Measurements from ENCODE around the gene WBP2NL. TPM values are rescaled to one million over a fixed set of nuclear protein-coding genes. Genes with fewer than 3 reads are reported as not detected.

The WBP2NL gene
- total RNA-seq, 3 donors from 2014 or later (not counting 1 experiment from before 2014, with no cell fraction given): 1.7 to 3.6 (median 3.0) TPM

- no peaks in the 10 kb centered on the region for H3K36me3 ChIP-seq (ENCODE audit: control insufficient read depth, insufficient read depth, low read length)
Observed at GRCh38 chr22:41969110-41969646, 29.4 kb upstream of the WBP2NL start, which contains the start of gene SEPTIN3. TSS of gene SEPTIN3 (plus strand) at chr22:41969443. CDS start at chr22:41971493, 2,050 bp downstream.

GRCh38 chr22:41970601-41971000, 28.0 kb upstream of the WBP2NL start:
- Mint-ChIP-seq H3K4me1 (peaks cover 0 to 6% of the 10 kb centered on the region in 2 donors), H3K4me3 (no peak overlapping the region), H3K36me3 (no peaks in the 10 kb centered on the region), H3K9me3 (no peaks in the 10 kb centered on the region), H3K27ac (peak overlapping the region in 1 of 2 donors; percentile 29), H3K27me3 (ENCODE audit: low read depth in 2 of 2) (peaks cover 9 to 12% of the 10 kb centered on the region in 2 donors)
- no peak overlapping the region for H3K4me3 ChIP-seq (ENCODE audit: low read length)
- H3K36me3 ChIP-seq (ENCODE audit: control insufficient read depth, insufficient read depth, low read length): no peaks in the 10 kb centered on the region
- TF ChIP-seq CTCF (IDR thresholded peaks at IDR 0.05): no peak
- ATAC-seq (no peak), DNase-seq (no peak)
- H3K27ac ChIP-seq (ENCODE audit: low read length): no peak overlapping the region
- H3K4me1 ChIP-seq (ENCODE audit: control insufficient read depth, insufficient read depth, low read length): no peaks in the 10 kb centered on the region
- intact Hi-C loops (cut with micrococcal nuclease): no loop called here
- peaks cover under 1% of the 10 kb centered on the region for H3K27me3 ChIP-seq (ENCODE audit: control insufficient read depth, insufficient read depth, low read length)
- 84% methylated on average over 2 of the region's 2 CpGs for WGBS (ENCODE audit: insufficient coverage)
- H3K9me3 ChIP-seq (ENCODE audit: control insufficient read depth, insufficient read depth, low read length): no peaks in the 10 kb centered on the region

More at GRCh38 chr22:41969110-41969646, 29.4 kb upstream of the WBP2NL start, which contains the start of gene SEPTIN3:
- peaks cover 0 to 6% of the 10 kb centered on the region in 2 donors for H3K4me1 Mint-ChIP-seq
- no peak within 1 kb of the TSS for H3K4me3 Mint-ChIP-seq
- intact Hi-C loops (cut with micrococcal nuclease): no loop called here
- 95% methylated on average over 8 of the region's 8 CpGs for WGBS (ENCODE audit: insufficient coverage)
- H3K27ac Mint-ChIP-seq: no peak within 1 kb of the TSS
- ATAC-seq (no peak), DNase-seq (no peak)
- Histone ChIP-seq H3K27ac (ENCODE audit: low read length) (no peak within 1 kb of the TSS), H3K4me1 (ENCODE audit: control insufficient read depth, insufficient read depth, low read length) (no peaks in the 10 kb centered on the region), H3K4me3 (ENCODE audit: low read length) (no peak within 1 kb of the TSS), H3K9me3 (ENCODE audit: control insufficient read depth, insufficient read depth, low read length) (no peaks in the 10 kb centered on the region), H3K27me3 (ENCODE audit: control insufficient read depth, insufficient read depth, low read length) (no peaks in the 10 kb centered on the region)
- H3K9me3 Mint-ChIP-seq: no peaks in the 10 kb centered on the region
- H3K27me3 Mint-ChIP-seq (ENCODE audit: low read depth in 2 of 2): peaks cover 4 to 6% of the 10 kb centered on the region in 2 donors
- no peak for TF ChIP-seq CTCF (IDR thresholded peaks at IDR 0.05)
- H3K36me3 Mint-ChIP-seq: no peaks in the 10 kb centered on the region

GRCh38 chr22:41971431-41971830, 27.2 kb upstream of the WBP2NL start:
- intact Hi-C loops (cut with micrococcal nuclease): no loop called here
- Histone ChIP-seq H3K27ac (ENCODE audit: low read length) (no peak overlapping the region), H3K4me3 (ENCODE audit: low read length) (no peak overlapping the region), H3K36me3 (ENCODE audit: control insufficient read depth, insufficient read depth, low read length) (no peaks in the 10 kb centered on the region), H3K4me1 (ENCODE audit: control insufficient read depth, insufficient read depth, low read length) (peaks cover 4% of the 10 kb centered on the region), H3K27me3 (ENCODE audit: control insufficient read depth, insufficient read depth, low read length) (peaks cover 7% of the 10 kb centered on the region), H3K9me3 (ENCODE audit: control insufficient read depth, insufficient read depth, low read length) (no peaks in the 10 kb centered on the region)
- no peaks in the 10 kb centered on the region for H3K9me3 Mint-ChIP-seq
- H3K4me1 Mint-ChIP-seq: peaks cover 5 to 10% of the 10 kb centered on the region in 2 donors
- 89% methylated on average over 11 of the region's 11 CpGs for WGBS (ENCODE audit: insufficient coverage)
- H3K36me3 Mint-ChIP-seq: no peaks in the 10 kb centered on the region
- no peak overlapping the region for H3K4me3 Mint-ChIP-seq
- no peak for TF ChIP-seq CTCF (IDR thresholded peaks at IDR 0.05)
- H3K27ac Mint-ChIP-seq: no peak overlapping the region
- DNase-seq: no peak
- H3K27me3 Mint-ChIP-seq (ENCODE audit: low read depth in 2 of 2): peaks cover 17 to 19% of the 10 kb centered on the region in 2 donors
- no peak for ATAC-seq

Data from natural killer cell (primary cell).